Upper lobe of left lung (tissue), 6 donors: ENCODE results near the gene NBPF3. TPM values are rescaled to one million over a fixed set of nuclear protein-coding genes. Genes with fewer than 3 reads are reported as not detected.
"Not testable (repeated sequence)": the region's sequence is repeated elsewhere in the genome, so short reads cannot be mapped to it uniquely, and the experiment has no call there.

Experiments used
- ATAC-seq, 2 donors: fragments of 200-7000 bp; cut with Tn5 transposase; one replicate each; pipeline ENCODE4 v1.9.1; 2022; ENCODE audit warnings: mild to moderate bottlenecking in 2 of 2, moderate library complexity in 2 of 2; ENCODE audit not compliant: low FRiP score in 2 of 2
- DNase-seq, 2 donors: peaks; one replicate each; pipeline ENCODE4 v3.0.0-alpha.2; 2019 to 2020
- H3K27ac ChIP-seq, 4 donors: fragments of 200-600 bp; sonication (generic); one replicate each; pipeline ENCODE4 v1.5.1; 2016 to 2019
- H3K27me3 ChIP-seq, 4 donors: fragments of 200-600 bp; sonication (generic); one replicate each; pipeline ENCODE4 v1.5.1; 2017 to 2019
- H3K36me3 ChIP-seq, 4 donors: fragments of 200-600 bp; sonication (generic); one replicate each; pipeline ENCODE4 v1.5.1; 2016 to 2019
- H3K4me1 ChIP-seq, 4 donors: fragments of 200-600 bp; sonication (generic); one replicate each; pipeline ENCODE4 v1.5.1; 2018 to 2019
- H3K4me3 ChIP-seq, 4 donors: fragments of 200-600 bp; sonication (generic); one replicate each; pipeline ENCODE4 v1.5.1; 2017 to 2019; ENCODE audit warnings: mild to moderate bottlenecking in 2 of 4, moderate library complexity in 1 of 4
- H3K9me3 ChIP-seq, 4 donors: fragments of 200-600 bp; sonication (generic); one replicate each; pipeline ENCODE4 v1.5.1; 2018 to 2019
- EP300 ChIP-seq, 4 donors: sonication (generic); formaldehyde crosslinking; IDR thresholded peaks; one replicate each; pipeline ENCODE4 v1.5.1; 2017; ENCODE audit warnings: antibody characterized with exemption in 4 of 4, control low read depth in 2 of 4
- POLR2A ChIP-seq, 4 donors: fragments of 450-650 bp; IDR thresholded peaks; one replicate each; pipeline ENCODE4 v1.5.1; 2016 to 2017; ENCODE audit warnings: antibody characterized with exemption in 4 of 4, mild to moderate bottlenecking in 2 of 4
- POLR2AphosphoS5 ChIP-seq, 2 donors: sonication (generic); formaldehyde crosslinking; IDR thresholded peaks; one replicate each; pipeline ENCODE4 v1.5.1; 2017; ENCODE audit warnings: antibody characterized with exemption in 2 of 2
- WGBS, 2 donors: methylation state at CpG; one replicate each; pipeline ENCODE4 v1.1.5; 2017 to 2018; 5-methylcytosine and 5-hydroxymethylcytosine counted together
- total RNA-seq, 6 donors: library from RNA; depleted of rRNA in 4 of 6; stranded (reverse); fragments of >200 nt in 4 of 6; gene quantifications; one replicate each; pipeline versions ENCODE4 v1.1.0 to v1.2.1, GENCODE V29; 2016 to 2021
- TF ChIP-seq, protein P1 (sequence below), 6 experiments: fragments of 450-650 bp in 4 of 6; fragments of 200-600 bp in 2 of 6; sonication (generic) in 2 of 6; IDR thresholded peaks; one replicate each; pipeline ENCODE4 v1.5.1; 2016 to 2019; ENCODE audit warnings: antibody characterized with exemption in 6 of 6
- donor health status: DM: no; HTN: no; CAD: no; lungs with moderate emphysema.
- donor health status: DM: no; HTN: yes; CAD: no; lungs with severe emphysema.

Gene NBPF3
- total RNA-seq, 6 donors from 2014 or later, result 5.9 to 17.3 (median 8.5) TPM

DNA sequence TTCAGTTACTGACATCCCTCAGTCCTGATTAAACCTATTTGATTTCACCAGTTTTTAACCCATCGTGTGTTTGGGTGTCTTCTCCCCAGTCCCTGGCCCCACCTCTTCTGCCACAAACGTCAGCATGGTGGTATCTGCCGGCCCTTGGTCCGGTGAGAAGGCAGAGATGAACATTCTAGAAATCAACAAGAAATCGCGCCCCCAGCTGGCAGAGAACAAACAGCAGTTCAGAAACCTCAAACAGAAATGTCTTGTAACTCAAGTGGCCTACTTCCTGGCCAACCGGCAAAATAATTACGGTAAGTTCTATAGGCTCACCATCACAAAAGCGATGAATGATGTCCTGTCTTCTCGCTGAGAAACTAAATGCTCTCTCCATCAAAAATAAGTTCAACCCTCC is 28.7 kb downstream of the NBPF3 start:
- no peaks in the 10 kb centered on the region for H3K4me1 ChIP-seq
- no peak overlapping the region for H3K27ac ChIP-seq
- H3K4me3 ChIP-seq, result no peak overlapping the region
- TF ChIP-seq EP300 (IDR thresholded peaks at IDR 0.05) (no peak), POLR2A (IDR thresholded peaks at IDR 0.05) (no peak)
- TF ChIP-seq, protein P1, sequence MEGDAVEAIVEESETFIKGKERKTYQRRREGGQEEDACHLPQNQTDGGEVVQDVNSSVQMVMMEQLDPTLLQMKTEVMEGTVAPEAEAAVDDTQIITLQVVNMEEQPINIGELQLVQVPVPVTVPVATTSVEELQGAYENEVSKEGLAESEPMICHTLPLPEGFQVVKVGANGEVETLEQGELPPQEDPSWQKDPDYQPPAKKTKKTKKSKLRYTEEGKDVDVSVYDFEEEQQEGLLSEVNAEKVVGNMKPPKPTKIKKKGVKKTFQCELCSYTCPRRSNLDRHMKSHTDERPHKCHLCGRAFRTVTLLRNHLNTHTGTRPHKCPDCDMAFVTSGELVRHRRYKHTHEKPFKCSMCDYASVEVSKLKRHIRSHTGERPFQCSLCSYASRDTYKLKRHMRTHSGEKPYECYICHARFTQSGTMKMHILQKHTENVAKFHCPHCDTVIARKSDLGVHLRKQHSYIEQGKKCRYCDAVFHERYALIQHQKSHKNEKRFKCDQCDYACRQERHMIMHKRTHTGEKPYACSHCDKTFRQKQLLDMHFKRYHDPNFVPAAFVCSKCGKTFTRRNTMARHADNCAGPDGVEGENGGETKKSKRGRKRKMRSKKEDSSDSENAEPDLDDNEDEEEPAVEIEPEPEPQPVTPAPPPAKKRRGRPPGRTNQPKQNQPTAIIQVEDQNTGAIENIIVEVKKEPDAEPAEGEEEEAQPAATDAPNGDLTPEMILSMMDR (IDR thresholded peaks at IDR 0.05), result peak in 1 of 6 experiments; percentile 8
- ATAC-seq (no peak), DNase-seq (no peak)
- no peaks in the 10 kb centered on the region for H3K36me3 ChIP-seq
- no peaks in the 10 kb centered on the region for H3K27me3 ChIP-seq
- no peaks in the 10 kb centered on the region for H3K9me3 ChIP-seq
- WGBS, 2 donors, result 43 to 49% methylated on average over 9 to 10 of the region's 10 CpGs

DNA sequence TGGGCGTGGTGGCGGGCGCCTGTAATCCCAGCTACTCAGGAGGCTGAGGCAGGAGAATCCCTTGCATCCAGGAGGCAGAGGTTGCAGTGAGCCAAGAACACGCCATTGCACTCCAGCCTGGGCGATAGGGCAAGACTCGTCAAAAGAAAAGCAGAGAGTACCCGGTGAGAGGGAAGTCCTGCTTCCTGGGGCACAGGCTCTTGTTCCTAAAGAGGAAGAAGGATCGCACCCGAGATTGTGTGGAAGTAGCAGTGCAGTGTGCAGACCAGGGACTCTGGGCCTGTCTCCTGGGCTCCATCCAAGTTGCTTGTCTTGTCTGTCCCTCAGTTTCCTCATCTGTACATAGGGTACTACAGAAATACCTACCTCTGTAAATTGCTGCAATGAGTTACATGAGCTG is 29.6 kb downstream of the NBPF3 start:
- ATAC-seq, result no peak
- no peak overlapping the region for H3K4me3 ChIP-seq
- H3K9me3 ChIP-seq, result no peaks in the 10 kb centered on the region
- no peak overlapping the region for H3K27ac ChIP-seq
- TF ChIP-seq POLR2AphosphoS5 (IDR thresholded peaks at IDR 0.05), result no peak
- TF ChIP-seq, protein P1 (IDR thresholded peaks at IDR 0.05), result no peak
- 72 to 87% methylated on average over 9 of the region's 9 CpGs for WGBS, 2 donors
- H3K27me3 ChIP-seq, result no peaks in the 10 kb centered on the region
- no peaks in the 10 kb centered on the region for H3K4me1 ChIP-seq
- DNase-seq, result no peak
- H3K36me3 ChIP-seq, result no peaks in the 10 kb centered on the region

DNA sequence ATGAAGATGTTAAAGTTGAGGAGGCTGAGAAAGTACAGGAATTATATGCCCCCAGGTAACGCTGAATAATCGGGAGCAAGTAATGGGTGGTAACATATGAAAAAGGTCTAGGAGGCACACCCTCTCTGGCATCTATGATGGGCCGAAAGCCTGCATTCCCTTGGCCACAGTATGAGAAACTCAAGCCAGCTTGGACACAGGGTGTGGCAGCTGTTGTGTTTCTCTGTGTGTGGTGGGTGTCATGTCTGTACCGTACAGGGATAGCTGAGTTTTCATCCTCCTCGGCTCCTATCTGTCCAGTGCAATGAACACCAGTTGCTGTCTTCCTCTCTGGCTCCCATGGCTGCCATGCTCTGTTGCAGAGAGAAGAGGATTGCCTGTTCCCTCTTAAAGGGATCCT is 32.9 kb downstream of the NBPF3 start:
- Histone ChIP-seq H3K4me1 (no peaks in the 10 kb centered on the region), H3K27me3 (no peaks in the 10 kb centered on the region), H3K27ac (no peak overlapping the region), H3K36me3 (peaks cover 0 to 3% (median 0%) of the 10 kb centered on the region in 4 donors), H3K4me3 (no peak overlapping the region), H3K9me3 (no peaks in the 10 kb centered on the region)
- no peak for ATAC-seq
- 91 to 92% methylated on average over 5 of the region's 5 CpGs for WGBS, 2 donors
- no peak for DNase-seq
- TF ChIP-seq, protein P1 (IDR thresholded peaks at IDR 0.05), result no peak
- TF ChIP-seq POLR2AphosphoS5 (IDR thresholded peaks at IDR 0.05) (no peak), EP300 (IDR thresholded peaks at IDR 0.05) (no peak), POLR2A (IDR thresholded peaks at IDR 0.05) (no peak)

DNA sequence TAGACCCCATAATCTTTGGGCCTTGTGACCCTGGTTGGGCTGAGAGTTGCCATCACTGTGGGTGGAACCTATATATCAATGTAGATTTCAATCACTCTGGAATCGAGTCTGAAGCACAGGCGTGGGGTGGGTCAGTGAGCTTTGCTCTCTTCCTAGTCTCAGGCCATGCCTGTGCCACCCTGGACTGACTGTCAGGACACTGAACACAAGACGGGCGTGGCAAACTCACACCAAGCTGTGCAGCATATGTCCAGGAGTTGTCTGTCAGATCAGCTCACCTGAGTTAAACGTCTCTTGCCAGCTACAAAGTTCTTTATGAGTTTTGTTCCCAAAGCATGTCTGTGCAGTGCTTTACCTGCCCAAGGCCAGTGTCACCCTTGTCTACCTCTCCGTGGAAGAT is 38.4 kb downstream of the NBPF3 start:
- no peaks in the 10 kb centered on the region for H3K27me3 ChIP-seq
- H3K4me3 ChIP-seq, result no peak overlapping the region
- H3K4me1 ChIP-seq, result no peaks in the 10 kb centered on the region
- peaks cover 0 to 18% (median 6%) of the 10 kb centered on the region in 4 donors for H3K36me3 ChIP-seq
- TF ChIP-seq EP300 (IDR thresholded peaks at IDR 0.05) (no peak), POLR2A (IDR thresholded peaks at IDR 0.05) (no peak), POLR2AphosphoS5 (IDR thresholded peaks at IDR 0.05) (no peak)
- TF ChIP-seq, protein P1 (IDR thresholded peaks at IDR 0.05), result no peak
- DNase-seq (no peak), ATAC-seq (no peak)
- no peaks in the 10 kb centered on the region for H3K9me3 ChIP-seq
- no peak overlapping the region for H3K27ac ChIP-seq
- 92 to 93% methylated on average over 6 of the region's 6 CpGs for WGBS, 2 donors

DNA sequence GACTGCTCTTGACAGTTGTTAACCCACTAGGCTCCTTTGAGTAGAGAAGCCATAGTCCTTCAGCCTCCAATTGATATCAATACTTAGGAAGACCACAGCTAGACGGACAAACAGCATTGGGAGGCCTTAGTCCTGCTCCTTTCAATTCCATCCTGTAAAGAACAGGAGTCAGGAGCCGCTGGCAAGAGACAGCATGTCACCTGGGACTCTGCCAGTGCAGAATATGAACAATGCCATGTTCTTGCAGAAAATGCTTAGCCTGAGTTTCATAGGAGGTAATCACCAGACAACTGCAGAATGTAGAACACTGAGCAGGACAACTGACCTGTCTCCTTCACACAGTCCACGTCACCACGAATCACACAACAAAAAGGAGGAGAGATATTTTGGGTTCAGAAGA is 43.9 kb downstream of the NBPF3 start:
- WGBS, 2 donors, result 97 to 98% methylated on average over 3 to 4 of the region's 4 CpGs
- H3K4me3 ChIP-seq, H3K4me1 ChIP-seq, DNase-seq, H3K27ac ChIP-seq, H3K9me3 ChIP-seq, H3K27me3 ChIP-seq, ATAC-seq, H3K36me3 ChIP-seq: not testable (repeated sequence)
